SU-DHL-6 (cell line): ENCODE measurements around the gene EEF1AKMT3.

Experiments used
- H2AFZ ChIP-seq: fragments of 200-600 bp; sonication (generic); 2 replicates; pipeline ENCODE4 v1.6.1; 2014; ENCODE audit warnings: low read depth, mild to moderate bottlenecking, moderate library complexity, mixed read lengths, antibody characterized with exemption, low read length; ENCODE audit not compliant: severe bottlenecking
- H3F3A ChIP-seq: fragments of 200-600 bp; shearing (Covaris generic); 2 replicates; pipeline ENCODE4 v1.6.0; 2016; ENCODE audit warnings: antibody characterized with exemption, mild to moderate bottlenecking; ENCODE audit not compliant: insufficient read depth
- H3K27ac ChIP-seq: fragments of 200-600 bp; sonication (generic); 2 replicates; pipeline ENCODE4 v1.5.1; 2016; ENCODE audit warnings: low read depth, mild to moderate bottlenecking, low read length, moderate library complexity, mixed read lengths
- H3K27me3 ChIP-seq: fragments of 200-600 bp; sonication (generic), shearing (Covaris generic); 2 replicates; pipeline ENCODE4 v1.6.0; 2014; ENCODE audit warnings: mild to moderate bottlenecking, low read length
- H3K36me3 ChIP-seq: fragments of 200-600 bp; sonication (generic); 2 replicates; pipeline ENCODE4 v1.6.1; 2014; ENCODE audit warnings: mild to moderate bottlenecking, low read length, mixed read lengths
- H3K4me2 ChIP-seq: fragments of 300-600, 200-600 bp; shearing (Covaris generic), sonication (generic); 2 replicates; pipeline ENCODE4 v1.6.0; 2014; ENCODE audit warnings: low read length, low read depth, mild to moderate bottlenecking; ENCODE audit not compliant: poor library complexity, severe bottlenecking
- H3K4me3 ChIP-seq: fragments of 200-600 bp; sonication (generic); 2 replicates; pipeline ENCODE4 v1.5.1; 2014; ENCODE audit warnings: antibody characterized with exemption, low read length, mild to moderate bottlenecking, mixed read lengths; ENCODE audit not compliant: insufficient read depth, poor library complexity, severe bottlenecking
- H3K79me2 ChIP-seq: fragments of 200-600 bp; sonication (generic); 2 replicates; pipeline ENCODE4 v1.6.1; 2014; ENCODE audit warnings: mild to moderate bottlenecking, low read length, moderate library complexity; ENCODE audit not compliant: insufficient read depth
- H3K9ac ChIP-seq: fragments of 200-600 bp; sonication (generic); 2 replicates; pipeline ENCODE4 v1.7.0; 2014; ENCODE audit warnings: mild to moderate bottlenecking, low read length
- H3K9me2 ChIP-seq: fragments of 200-600 bp; sonication (generic); replicated peaks from 2 replicates; pipeline ENCODE4 v1.6.1; 2014; ENCODE audit warnings: low read length; ENCODE audit not compliant: insufficient read depth
- H3K9me3 ChIP-seq: fragments of 200-600 bp; sonication (generic); 2 replicates; pipeline ENCODE4 v1.6.1; 2014; ENCODE audit warnings: low read length, mixed read lengths; ENCODE audit not compliant: insufficient read depth
- H4K20me1 ChIP-seq: fragments of 200-600 bp; sonication (generic); 2 replicates; pipeline ENCODE4 v1.6.1; 2014; ENCODE audit warnings: low read depth, mild to moderate bottlenecking, antibody characterized with exemption, low read length, moderate library complexity, mixed read lengths
- CTCF ChIP-seq: fragments of 200-600 bp; sonication (generic); IDR thresholded peaks from one replicate; pipeline ENCODE4 v1.5.1; 2017; ENCODE audit warnings: antibody characterized with exemption, mild to moderate bottlenecking, low read length, moderate library complexity; ENCODE audit not compliant: insufficient read depth, poor library complexity, severe bottlenecking
- EZH2phosphoT487 ChIP-seq: fragments of 200-600 bp; sonication (generic), shearing (Covaris generic); conservative IDR thresholded peaks from 2 replicates; pipeline ENCODE4 v1.6.1; 2018; ENCODE audit warnings: mild to moderate bottlenecking, antibody characterized with exemption, low read length, moderate library complexity, mixed read lengths

The EEF1AKMT3 gene

GRCh38 chr12:57795354-57795753 lies 22.9 kb downstream of the EEF1AKMT3 start:
- Histone ChIP-seq H3K4me2 (no peak overlapping the region), H3K27me3 (no peaks in the 10 kb centered on the region), H2AFZ (no peak overlapping the region), H3K9me3 (no peaks in the 10 kb centered on the region), H3K27ac (no peak overlapping the region), H3K79me2 (no peaks in the 10 kb centered on the region), H3K4me3 (no peak overlapping the region), H4K20me1 (no peaks in the 10 kb centered on the region), H3F3A (peaks cover 5% of the 10 kb centered on the region; the same call in 1 of the 2 replicates), H3K9me2 (no peaks in the 10 kb centered on the region), H3K36me3 (peaks cover 26% of the 10 kb centered on the region; the same call in 1 of the 2 replicates), H3K9ac (no peak overlapping the region)
- no peak for TF ChIP-seq EZH2phosphoT487

GRCh38 chr12:57796996-57797395 lies 24.6 kb downstream of the EEF1AKMT3 start:
- Histone ChIP-seq H2AFZ (no peak overlapping the region), H3K27ac (no peak overlapping the region), H3F3A (0 out of 2 replicates have a peak, but pooled peaks cover 5% of the 10 kb centered on the region), H4K20me1 (no peaks in the 10 kb centered on the region), H3K4me3 (no peak overlapping the region), H3K79me2 (no peaks in the 10 kb centered on the region), H3K9me2 (no peaks in the 10 kb centered on the region), H3K9me3 (no peaks in the 10 kb centered on the region), H3K4me2 (no peak overlapping the region), H3K36me3 (peaks cover 20% of the 10 kb centered on the region; the same call in 1 of the 2 replicates), H3K9ac (no peak overlapping the region), H3K27me3 (no peaks in the 10 kb centered on the region)
- TF ChIP-seq EZH2phosphoT487: no peak

- Histone ChIP-seq H4K20me1 (no peaks in the 10 kb centered on the region), H3K9ac (no peak overlapping the region), H3K9me2 (no peaks in the 10 kb centered on the region), H3K36me3 (peaks cover 20% of the 10 kb centered on the region; the same call in 1 of the 2 replicates), H3K79me2 (no peaks in the 10 kb centered on the region), H2AFZ (no peak overlapping the region), H3K9me3 (no peaks in the 10 kb centered on the region), H3F3A (0 out of 2 replicates have a peak, but pooled peaks cover 5% of the 10 kb centered on the region), H3K4me2 (no peak overlapping the region), H3K27me3 (no peaks in the 10 kb centered on the region), H3K27ac (no peak overlapping the region), H3K4me3 (no peak overlapping the region)
- TF ChIP-seq CTCF (no peak), EZH2phosphoT487 (no peak)
Measured at GRCh38 chr12:57797933-57798332, 25.5 kb downstream of the EEF1AKMT3 start.

GRCh38 chr12:57800965-57801364 lies 28.6 kb downstream of the EEF1AKMT3 start:
- Histone ChIP-seq H4K20me1 (no peaks in the 10 kb centered on the region), H3K4me3 (no peak overlapping the region), H3K36me3 (peaks cover 15% of the 10 kb centered on the region; the same call in 1 of the 2 replicates), H3K4me2 (no peak overlapping the region), H3K27me3 (no peaks in the 10 kb centered on the region), H2AFZ (no peak overlapping the region), H3K9me2 (no peaks in the 10 kb centered on the region), H3K27ac (no peak overlapping the region), H3K9me3 (no peaks in the 10 kb centered on the region), H3K9ac (no peak overlapping the region), H3K79me2 (no peaks in the 10 kb centered on the region), H3F3A (0 out of 2 replicates have a peak, but pooled peaks cover 5% of the 10 kb centered on the region)
- no peak for TF ChIP-seq EZH2phosphoT487
- no peak for TF ChIP-seq CTCF
